Measurements from ENCODE around the gene F7.

The F7 gene

GRCh38 chr13:113168211-113168610, 62.6 kb downstream of the F7 start:
- H3K4me3 ChIP-seq (ENCODE audit: low read depth, low read length): no peak overlapping the region
- DNase-seq (ENCODE audit: low read depth): no peak
- no peak for TF ChIP-seq CTCF (IDR thresholded peaks at IDR 0.05; ENCODE audit: insufficient read depth, low read depth, low read length, missing control alignments)

GRCh38 chr13:113169277-113170272, 64.0 kb downstream of the F7 start:
- no peak for TF ChIP-seq CTCF (IDR thresholded peaks at IDR 0.05; ENCODE audit: insufficient read depth, low read depth, low read length, missing control alignments)
- no peak overlapping the region for H3K4me3 ChIP-seq (ENCODE audit: low read depth, low read length)
- no peak for DNase-seq (ENCODE audit: low read depth)

Measured in GM12865 (cell line).